ENCODE measurements around the gene CEP57L1. TPM values are rescaled to one million over a fixed set of nuclear protein-coding genes. Genes with fewer than 3 reads are reported as not detected.
A peak's percentile ranks its signal among the peaks of the same experiment; 100 is the strongest.
"Not testable (repeated sequence)": the region's sequence is repeated elsewhere in the genome, so short reads cannot be mapped to it uniquely, and the experiment has no call there.

CEP57L1 gene
- total and polyA plus RNA-seq, 11 donors = 5.9 to 13.8 (median 9.5) TPM

GRCh38 chr6:109186012-109186411 lies 90.7 kb downstream of the CEP57L1 start:
- H3K27me3 ChIP-seq = peaks cover 0 to 4% (median 0%) of the 10 kb centered on the region in 9 donors
- peaks cover 0 to 3% (median 0%) of the 10 kb centered on the region in 12 donors for H3K9me3 ChIP-seq
- 46 to 63% (median 62%) methylated on average over 3 of the region's 3 CpGs for WGBS, 4 donors
- DNase-seq = no peak
- TF ChIP-seq POLR2A (IDR thresholded peaks at IDR 0.05) (no peak), CTCF (IDR thresholded peaks at IDR 0.05) (no peak)
- no peak for ATAC-seq
- H3K4me1 ChIP-seq = peaks cover 0 to 7% (median 0%) of the 10 kb centered on the region in 12 donors
- H3K36me3 ChIP-seq = no peaks in the 10 kb centered on the region
- no peak overlapping the region for H3K27ac ChIP-seq
- intact Hi-C loops (cut with DNase I) = loop anchor here in 3 of 10 donors (2.0 to 5.0 kb wide), 3 partner anchors 196 to 199 kb away; partner anchors contain the start of gene CD164 (in 2 of the 3)
- H3K4me3 ChIP-seq = no peak overlapping the region

DNA sequence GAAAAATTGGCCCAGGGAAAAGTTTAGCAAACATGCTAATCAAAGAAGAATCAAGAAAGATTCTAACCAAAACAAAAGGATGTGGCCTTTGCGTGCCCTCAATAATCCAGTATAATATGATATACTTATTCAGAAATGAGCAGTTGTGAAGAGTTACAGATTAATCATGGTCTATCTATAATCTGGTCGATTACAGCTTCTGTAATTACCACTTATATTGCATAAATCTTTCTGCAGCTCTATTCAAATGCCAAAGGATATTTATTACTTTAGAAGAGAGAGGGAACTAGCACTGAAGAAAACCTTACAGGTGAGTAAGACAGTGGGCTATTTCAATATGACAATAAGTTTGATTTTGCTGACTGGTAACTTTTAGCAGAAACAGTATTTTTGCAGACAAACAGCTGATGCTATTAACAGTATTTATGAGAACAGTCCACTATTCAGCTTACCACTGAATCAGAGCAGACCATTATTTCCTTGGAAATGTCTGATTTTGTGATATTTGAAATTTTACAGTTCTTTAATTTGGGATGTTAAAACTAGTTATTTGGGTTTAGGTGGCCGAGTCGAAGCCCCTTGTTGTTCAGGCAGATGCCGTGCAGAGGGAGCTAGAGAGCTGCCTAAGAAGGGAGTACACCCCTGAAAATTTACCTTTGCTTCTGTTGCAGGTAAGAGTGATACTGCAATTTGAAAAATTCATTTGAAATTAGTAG lies 92.2 kb downstream of the CEP57L1 start:
- WGBS, 4 donors = 32 to 34% (median 33%) methylated on average over 5 of the region's 5 CpGs
- intact Hi-C loops (cut with DNase I) = loop anchor here in 9 of 10 donors (1.0 to 5.0 kb wide), 5 partner anchors 195 to 197 kb away; partner anchors contain the start of gene CD164 (in 3 of the 9)
- TF ChIP-seq POLR2A (IDR thresholded peaks at IDR 0.05) (no peak), CTCF (IDR thresholded peaks at IDR 0.05) (peak; percentile 75 to 99 (median 94))
- Histone ChIP-seq H3K27me3 (peaks cover 0 to 4% (median 0%) of the 10 kb centered on the region in 9 donors), H3K9me3 (peaks cover 0 to 8% (median 0%) of the 10 kb centered on the region in 12 donors), H3K36me3 (no peaks in the 10 kb centered on the region), H3K27ac (no peak overlapping the region), H3K4me3 (no peak overlapping the region), H3K4me1 (peaks cover 0 to 5% (median 0%) of the 10 kb centered on the region in 12 donors)
- peak in 4 of 5 donors; percentile 24 to 63 (median 39) for DNase-seq
- ATAC-seq = peak in 3 of 4 donors; percentile 64 to 78 (median 75)

GRCh38 chr6:109188115-109188411 lies 92.8 kb downstream of the CEP57L1 start:
- Histone ChIP-seq H3K4me3 (no peak overlapping the region), H3K27ac (no peak overlapping the region), H3K4me1 (peaks cover 0 to 4% (median 0%) of the 10 kb centered on the region in 12 donors), H3K27me3 (peaks cover 0 to 4% (median 0%) of the 10 kb centered on the region in 9 donors), H3K9me3 (peaks cover 0 to 8% (median 0%) of the 10 kb centered on the region in 12 donors), H3K36me3 (no peaks in the 10 kb centered on the region)
- TF ChIP-seq POLR2A (IDR thresholded peaks at IDR 0.05) (no peak), CTCF (IDR thresholded peaks at IDR 0.05) (peak in 1 of 12 donors; percentile 14)
- no peak for DNase-seq
- intact Hi-C loops (cut with DNase I) = loop anchor here in 4 of 10 donors (1.0 to 5.0 kb wide), 4 partner anchors 194 to 197 kb away; partner anchors contain the start of gene CD164 (in 2 of the 4)
- 21 to 28% (median 26%) methylated on average over 5 of the region's 5 CpGs for WGBS, 4 donors
- ATAC-seq = no peak

DNA sequence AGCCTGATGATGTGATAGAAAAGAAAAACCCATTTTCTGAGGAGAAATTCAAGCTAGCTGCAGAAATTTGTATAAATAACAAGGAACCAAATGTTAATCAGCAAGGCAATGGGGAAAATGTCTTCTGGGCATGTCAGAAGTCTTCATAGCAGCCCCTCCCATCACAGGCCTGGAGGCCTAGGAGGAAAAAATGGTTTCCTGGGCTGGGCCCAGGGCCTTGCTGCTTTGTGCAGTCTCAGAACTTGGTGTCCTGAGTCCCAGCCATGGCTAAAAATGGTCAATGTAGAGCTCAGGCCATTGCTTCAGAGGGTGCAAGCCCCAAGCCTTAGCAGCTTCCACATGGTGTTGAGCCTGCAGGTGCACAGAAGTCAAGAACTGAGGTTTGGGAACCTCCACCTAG lies 96.1 kb downstream of the CEP57L1 start:
- H3K9me3 ChIP-seq, ATAC-seq, H3K36me3 ChIP-seq, H3K27ac ChIP-seq, H3K4me1 ChIP-seq, H3K4me3 ChIP-seq, DNase-seq, H3K27me3 ChIP-seq: not testable (repeated sequence)
- intact Hi-C loops (cut with DNase I) = loop anchor here in 3 of 10 donors (2.0 to 10.0 kb wide), 3 partner anchors 39 to 191 kb away; partner anchors contain the start of gene CD164 (in 1 of the 3)
